GM12872 (cell line): ENCODE measurements around the gene CRISPLD2.

Experiments used
- TF ChIP-seq, protein P1 (sequence below): IDR thresholded peaks from 3 replicates; pipeline ENCODE4 v1.5.1; 2011; ENCODE audit warnings: low read depth, mild to moderate bottlenecking, low read length, moderate library complexity; ENCODE audit not compliant: insufficient read depth

The CRISPLD2 gene

DNA sequence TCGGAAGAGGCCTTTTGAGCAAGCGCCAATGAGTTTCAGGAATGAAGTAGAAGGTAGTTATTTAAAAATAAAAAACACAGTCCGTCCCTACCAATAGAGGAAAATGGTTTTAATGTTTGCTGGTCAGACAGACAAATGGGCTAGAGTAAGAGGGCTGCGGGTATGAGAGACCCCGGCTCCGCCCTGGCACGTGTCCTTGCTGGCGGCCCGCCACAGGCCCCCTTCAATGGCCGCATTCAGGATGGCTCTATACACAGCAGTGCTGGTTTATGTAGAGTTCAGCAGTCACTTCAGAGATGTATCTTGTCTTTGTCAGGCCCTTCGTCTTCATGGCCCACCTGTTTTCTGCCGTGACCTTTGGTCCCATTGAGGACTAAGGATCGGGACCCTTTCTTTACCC lies 87.3 kb downstream of the CRISPLD2 start:
- TF ChIP-seq, protein P1, sequence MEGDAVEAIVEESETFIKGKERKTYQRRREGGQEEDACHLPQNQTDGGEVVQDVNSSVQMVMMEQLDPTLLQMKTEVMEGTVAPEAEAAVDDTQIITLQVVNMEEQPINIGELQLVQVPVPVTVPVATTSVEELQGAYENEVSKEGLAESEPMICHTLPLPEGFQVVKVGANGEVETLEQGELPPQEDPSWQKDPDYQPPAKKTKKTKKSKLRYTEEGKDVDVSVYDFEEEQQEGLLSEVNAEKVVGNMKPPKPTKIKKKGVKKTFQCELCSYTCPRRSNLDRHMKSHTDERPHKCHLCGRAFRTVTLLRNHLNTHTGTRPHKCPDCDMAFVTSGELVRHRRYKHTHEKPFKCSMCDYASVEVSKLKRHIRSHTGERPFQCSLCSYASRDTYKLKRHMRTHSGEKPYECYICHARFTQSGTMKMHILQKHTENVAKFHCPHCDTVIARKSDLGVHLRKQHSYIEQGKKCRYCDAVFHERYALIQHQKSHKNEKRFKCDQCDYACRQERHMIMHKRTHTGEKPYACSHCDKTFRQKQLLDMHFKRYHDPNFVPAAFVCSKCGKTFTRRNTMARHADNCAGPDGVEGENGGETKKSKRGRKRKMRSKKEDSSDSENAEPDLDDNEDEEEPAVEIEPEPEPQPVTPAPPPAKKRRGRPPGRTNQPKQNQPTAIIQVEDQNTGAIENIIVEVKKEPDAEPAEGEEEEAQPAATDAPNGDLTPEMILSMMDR, result no peak

DNA sequence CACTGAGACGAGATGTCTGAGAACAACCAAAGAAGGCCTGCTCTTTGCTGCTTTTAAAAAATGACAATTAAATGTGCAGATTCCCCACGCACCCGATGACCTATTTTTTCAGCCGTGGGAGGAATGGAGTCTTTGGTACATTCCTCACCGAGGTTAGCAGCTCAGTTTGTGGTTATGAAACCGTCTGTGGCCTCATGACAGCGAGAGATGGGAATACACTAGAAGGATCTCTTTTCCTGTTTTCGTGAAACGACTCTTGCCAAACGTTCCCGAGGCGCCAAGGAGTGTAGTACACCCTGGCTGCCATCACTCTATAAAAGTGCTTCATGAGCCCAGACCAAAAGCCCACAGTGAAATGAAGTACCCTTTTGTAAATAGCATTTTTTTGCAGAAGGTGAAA lies 87.8 kb downstream of the CRISPLD2 start:
- TF ChIP-seq, protein P1, result no peak

DNA sequence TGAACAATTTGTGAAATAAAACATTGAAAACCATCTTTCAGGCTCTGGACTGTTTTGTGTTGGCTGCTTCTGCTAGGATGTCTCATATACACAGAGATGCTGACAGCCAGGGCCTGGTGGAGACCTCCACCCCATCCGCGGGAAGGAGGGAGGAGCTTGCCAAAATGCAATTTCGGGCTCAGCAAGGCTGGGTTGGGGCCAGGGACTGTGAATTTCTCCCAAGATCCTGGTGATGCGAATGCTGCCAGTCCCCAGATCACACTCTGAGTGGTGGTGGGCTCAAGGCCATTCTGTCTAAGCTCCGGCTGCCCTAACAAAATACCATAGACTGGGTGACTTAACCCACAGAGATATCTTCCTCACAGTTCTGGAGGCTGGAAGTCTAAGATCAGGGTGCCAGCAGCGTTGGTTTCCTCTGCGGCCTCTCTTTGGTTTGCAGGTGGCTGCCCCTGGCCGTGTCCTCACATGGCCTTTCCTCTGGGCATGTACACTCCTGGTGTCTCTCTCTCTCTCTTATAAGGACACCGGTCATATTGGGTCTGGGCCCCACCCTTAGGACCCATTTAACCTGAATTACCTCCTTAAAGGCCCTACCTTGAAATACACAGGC lies 89.8 kb downstream of the CRISPLD2 start:
- TF ChIP-seq, protein P1, result no peak

DNA sequence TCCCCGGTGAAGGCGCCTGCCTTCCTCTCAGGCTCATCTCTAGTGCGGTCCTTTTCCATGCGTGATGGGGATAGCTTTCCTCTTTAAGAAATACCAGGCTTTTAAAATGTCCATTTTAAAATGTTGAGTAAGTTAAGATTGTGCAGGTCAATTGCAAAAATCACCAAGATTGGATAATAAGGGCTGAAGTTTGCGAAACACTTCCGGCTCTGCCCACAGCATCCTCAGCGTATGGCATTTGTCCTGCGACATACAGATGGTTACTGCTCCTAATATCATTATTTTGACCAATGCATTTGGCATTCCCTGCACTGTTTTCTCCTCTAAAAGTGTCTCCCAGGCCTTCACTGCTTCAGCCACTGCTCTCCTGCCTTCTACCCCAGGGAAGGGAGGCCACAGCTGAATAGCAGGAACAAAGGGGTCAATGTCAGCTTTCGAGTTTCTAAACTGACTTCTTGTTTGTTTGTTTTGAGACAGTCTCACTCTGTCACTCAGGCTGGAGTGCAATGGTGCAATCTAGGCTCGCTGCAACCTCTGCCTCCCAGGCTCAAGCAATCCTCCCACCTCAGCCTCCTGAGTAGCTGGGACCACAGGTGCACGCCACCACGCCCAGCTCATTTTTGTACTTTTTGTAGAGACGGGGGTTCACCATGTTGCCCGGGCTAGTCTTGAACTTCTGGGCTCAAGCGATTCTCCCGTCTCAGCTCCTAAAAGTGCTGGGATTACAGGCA lies 91.9 kb downstream of the CRISPLD2 start:
- TF ChIP-seq, protein P1, result no peak

DNA sequence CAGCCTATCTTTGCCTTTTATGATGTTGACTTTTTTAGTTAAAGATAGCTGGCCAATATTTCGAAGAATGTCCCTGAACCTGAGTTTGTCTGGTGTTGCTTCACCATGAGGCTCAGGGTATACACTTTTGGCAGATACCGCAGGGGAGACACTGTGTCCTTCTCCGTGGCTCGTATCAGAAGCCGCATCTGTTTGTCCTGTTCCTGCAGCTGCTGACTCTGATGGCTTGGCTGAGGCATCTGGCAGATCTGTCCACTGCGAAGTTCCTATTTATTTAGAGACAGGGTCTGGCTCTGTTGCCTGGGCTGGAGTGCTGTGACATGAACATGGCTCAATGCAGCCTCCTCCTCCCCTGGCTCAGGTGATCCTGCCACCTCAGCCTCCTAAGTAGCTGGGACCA lies 93.5 kb downstream of the CRISPLD2 start:
- TF ChIP-seq, protein P1, result no peak

DNA sequence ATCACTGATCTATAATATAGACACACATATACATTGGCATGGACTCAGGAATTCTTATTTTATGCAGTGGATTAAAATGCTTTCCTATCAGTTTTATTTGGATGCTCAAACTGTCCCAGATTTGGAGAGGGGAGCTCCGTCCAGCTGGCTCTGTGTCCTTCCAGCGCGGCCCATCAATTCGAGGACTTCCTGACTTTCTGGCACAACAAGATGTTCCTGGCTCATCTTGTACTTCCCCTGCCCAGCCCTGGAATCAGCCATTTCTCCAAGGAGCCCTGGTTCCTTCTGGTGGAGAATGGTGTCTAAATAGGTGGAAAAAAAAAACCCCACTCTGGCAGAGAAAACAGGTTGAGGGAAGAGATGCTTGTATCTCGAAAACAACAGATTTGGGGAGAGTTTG lies 94.5 kb downstream of the CRISPLD2 start:
- TF ChIP-seq, protein P1, result no peak

DNA sequence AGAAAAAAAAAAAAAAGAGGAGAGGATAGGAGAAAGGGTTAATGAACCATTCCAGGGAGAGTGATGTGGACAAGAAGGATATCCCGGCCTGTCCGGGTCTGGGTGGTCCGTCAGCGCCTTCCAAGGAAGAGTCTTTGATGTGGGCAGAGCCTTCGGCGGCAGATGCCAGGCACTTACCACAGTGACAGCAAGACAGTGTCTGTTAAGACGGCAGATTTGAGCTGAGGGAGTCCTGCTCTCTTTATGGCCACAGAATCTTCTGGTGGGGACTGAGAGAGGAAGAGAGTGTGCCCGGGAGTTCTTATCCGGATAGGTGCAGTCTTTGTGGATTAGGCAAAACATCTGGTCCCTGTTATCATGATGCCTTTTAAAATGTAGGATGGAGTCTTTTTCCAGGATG lies 96.4 kb downstream of the CRISPLD2 start:
- TF ChIP-seq, protein P1, result no peak
